Astrocyte of the spinal cord (primary cell): ENCODE data around the gene CDK5.
A peak's percentile ranks its signal among the peaks of the same experiment; 100 is the strongest.

ENCODE experiments used
- DNase-seq: peaks from one replicate; pipeline ENCODE4 v3.0.0; 2011; ENCODE audit warnings: low read depth, low spot score
- H3K4me3 ChIP-seq: 2 replicates; pipeline ENCODE4 v1.5.1; 2011; ENCODE audit warnings: low read depth, mild to moderate bottlenecking, low read length, moderate library complexity
- CTCF ChIP-seq: IDR thresholded peaks from 2 replicates; pipeline ENCODE4 v1.5.1; 2012; ENCODE audit warnings: low read depth, mild to moderate bottlenecking, low read length, inconsistent platforms
- in situ Hi-C: cut with HindIII; loops from 2 replicates; pipeline ENCODE4 v1.10.0; 2017; ENCODE audit warnings: low sequenced_read_pairs

The CDK5 gene

GRCh38 chr7:151040616-151041375 is 16.9 kb downstream of the CDK5 start:
- H3K4me3 ChIP-seq = no peak overlapping the region
- in situ Hi-C loops = no loop called here
- TF ChIP-seq CTCF = no peak
- no peak for DNase-seq

GRCh38 chr7:151039850-151040548 is 17.7 kb downstream of the CDK5 start:
- TF ChIP-seq CTCF = no peak
- DNase-seq = no peak
- no peak overlapping the region for H3K4me3 ChIP-seq
- in situ Hi-C loops = no loop called here

GRCh38 chr7:151038951-151039849 is 18.5 kb downstream of the CDK5 start:
- DNase-seq = peak; percentile 89

GRCh38 chr7:151035902-151036301 is 21.8 kb downstream of the CDK5 start:
- in situ Hi-C loops = no loop called here
- DNase-seq = no peak
- no peak for TF ChIP-seq CTCF
- no peak overlapping the region for H3K4me3 ChIP-seq

More at GRCh38 chr7:151038951-151039849, 18.5 kb downstream of the CDK5 start:
- no peak overlapping the region for H3K4me3 ChIP-seq
- in situ Hi-C loops = no loop called here
- TF ChIP-seq CTCF = no peak

GRCh38 chr7:151035026-151035717 is 22.5 kb downstream of the CDK5 start:
- TF ChIP-seq CTCF = no peak
- H3K4me3 ChIP-seq = no peak overlapping the region
- in situ Hi-C loops = no loop called here
- no peak for DNase-seq
